ENCODE results near the gene ITGAV.
"Not testable (repeated sequence)": the region's sequence is repeated elsewhere in the genome, so short reads cannot be mapped to it uniquely, and the experiment has no call there.

Gene ITGAV

GRCh38 chr2:186589612-186590349, at the start of gene ITGAV:
Gene ITGAV (plus strand): TSS chr2:186590056. CDS start chr2:186590339, 283 bp downstream.
- peak; percentile 58 for DNase-seq (ENCODE audit: low read depth)

GRCh38 chr2:186540941-186541340, 48.9 kb upstream of the ITGAV start:
- no peak for DNase-seq (ENCODE audit: low read depth)

GRCh38 chr2:186542002-186542401, 47.9 kb upstream of the ITGAV start:
- no peak for DNase-seq (ENCODE audit: low read depth)

- DNase-seq (ENCODE audit: low read depth), result no peak
Measured at GRCh38 chr2:186543561-186544131, 46.2 kb upstream of the ITGAV start.

GRCh38 chr2:186544255-186544675, 45.6 kb upstream of the ITGAV start:
- peak; percentile 77 for DNase-seq (ENCODE audit: low read depth)

GRCh38 chr2:186546846-186547245, 43.0 kb upstream of the ITGAV start:
- peak; percentile 56 for DNase-seq (ENCODE audit: low read depth)

DNA sequence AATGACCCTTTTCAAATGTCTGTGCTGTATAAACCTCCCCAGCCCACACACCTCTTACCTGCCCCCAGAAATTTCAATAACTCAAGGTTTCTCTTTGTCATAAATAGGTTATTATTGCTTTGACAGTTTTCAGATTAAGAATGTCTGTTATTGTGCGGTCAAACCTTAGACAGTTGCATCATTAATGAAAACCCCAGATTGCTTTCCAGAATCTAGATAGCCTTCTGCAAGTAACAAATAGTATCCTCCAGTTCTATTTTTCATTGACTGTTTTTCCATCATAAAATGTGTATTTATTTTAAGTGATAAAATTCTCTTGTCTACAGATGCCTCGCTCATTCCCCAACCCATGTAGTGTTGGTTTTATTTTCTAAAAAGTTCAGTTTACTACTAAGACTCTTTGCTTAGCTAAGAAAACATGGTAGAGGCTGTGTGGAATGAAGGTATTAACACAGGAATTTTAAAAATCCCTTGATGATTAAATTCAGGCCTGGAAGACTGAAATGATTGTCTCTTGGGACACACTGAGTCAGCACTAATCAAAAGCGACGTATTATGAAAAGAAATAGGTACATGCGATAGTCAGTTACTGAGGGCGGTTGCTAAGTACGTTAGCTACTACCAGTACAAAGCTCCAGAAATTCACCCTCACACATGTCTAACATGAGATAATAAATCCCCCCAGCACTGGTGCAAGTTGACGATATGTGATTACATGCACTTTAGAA, 38.4 kb upstream of the ITGAV start:
- no peak for DNase-seq (ENCODE audit: low read depth)

- no peak for DNase-seq (ENCODE audit: low read depth)
Measured at GRCh38 chr2:186554429-186554828, 35.4 kb upstream of the ITGAV start.

DNA sequence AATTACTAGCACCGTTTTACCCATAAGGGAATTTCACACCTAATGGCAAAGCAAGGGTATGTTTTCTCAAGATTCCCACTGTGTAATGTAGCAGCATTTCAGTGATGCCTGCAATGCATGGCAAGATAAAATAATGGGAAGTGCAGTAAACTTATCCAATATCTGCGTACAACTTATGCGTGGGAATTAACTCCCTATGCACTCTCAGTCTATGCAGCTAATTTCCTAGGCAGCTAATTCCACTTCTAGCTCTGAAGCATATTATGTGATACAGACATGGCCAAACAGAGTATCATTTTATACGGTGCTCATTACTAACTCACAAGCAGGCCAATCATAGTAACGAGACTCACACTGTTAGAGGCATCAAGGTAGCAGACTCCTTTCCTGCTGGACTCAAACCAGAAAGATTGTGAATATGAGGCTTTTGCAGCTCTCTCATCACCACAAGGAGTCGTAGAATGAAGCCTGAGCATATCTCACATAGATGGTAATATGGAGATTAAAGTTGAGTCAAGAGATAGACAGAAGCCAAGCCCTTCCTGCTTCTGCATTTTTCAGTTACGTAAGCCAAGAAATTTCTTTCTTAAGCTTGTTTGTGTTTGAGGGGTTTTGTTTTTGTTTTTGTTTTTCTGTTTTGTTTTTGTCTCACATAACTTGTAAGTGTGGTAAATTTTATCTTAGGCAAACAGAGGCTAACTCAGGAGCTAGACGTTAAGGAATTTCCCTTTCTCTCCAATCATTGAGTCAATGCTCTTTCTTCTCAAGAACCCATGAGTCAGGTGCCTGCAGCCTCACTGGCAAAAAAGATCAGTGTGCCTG, 34.8 kb upstream of the ITGAV start:
- DNase-seq (ENCODE audit: low read depth), result no peak

DNA sequence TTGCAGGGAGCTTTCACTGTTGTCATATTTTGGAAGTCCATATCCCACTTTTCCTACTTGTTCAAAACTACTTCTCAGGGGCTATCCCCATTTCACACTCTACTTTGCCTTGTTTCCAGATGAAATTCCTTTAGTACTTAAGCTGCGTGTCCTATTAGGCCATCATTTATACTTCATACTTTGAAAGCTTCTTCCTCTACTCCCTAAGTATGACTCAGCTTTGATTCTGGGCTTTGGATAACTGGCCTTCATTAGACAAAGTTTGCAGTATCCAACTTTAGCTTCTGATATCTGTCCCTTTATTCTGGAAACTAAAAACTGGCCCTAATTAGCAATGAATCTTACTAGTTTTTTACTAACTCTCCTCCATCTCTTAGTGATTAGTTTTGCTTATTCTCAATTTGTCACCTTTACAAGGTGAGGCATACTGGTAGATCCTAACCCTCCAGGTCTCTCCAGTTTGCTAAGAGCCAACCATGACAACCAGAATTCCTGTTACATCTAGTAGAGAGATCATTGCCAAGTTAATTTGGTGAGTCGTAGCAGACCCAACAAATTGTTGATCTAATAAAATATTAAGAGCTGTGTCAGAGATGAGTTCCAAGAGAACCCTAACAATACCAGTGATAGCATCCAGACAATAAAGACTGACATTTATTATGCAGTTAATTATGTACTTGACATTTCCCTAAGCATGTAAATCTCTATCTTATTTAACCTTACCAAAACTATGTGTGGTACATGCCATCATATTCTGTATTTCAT, 31.2 kb upstream of the ITGAV start:
- DNase-seq (ENCODE audit: low read depth), result no peak

- DNase-seq (ENCODE audit: low read depth), result no peak
Measured at GRCh38 chr2:186559370-186559769, 30.5 kb upstream of the ITGAV start.

- no peak for DNase-seq (ENCODE audit: low read depth)
Measured at GRCh38 chr2:186559848-186560247, 30.0 kb upstream of the ITGAV start.

DNA sequence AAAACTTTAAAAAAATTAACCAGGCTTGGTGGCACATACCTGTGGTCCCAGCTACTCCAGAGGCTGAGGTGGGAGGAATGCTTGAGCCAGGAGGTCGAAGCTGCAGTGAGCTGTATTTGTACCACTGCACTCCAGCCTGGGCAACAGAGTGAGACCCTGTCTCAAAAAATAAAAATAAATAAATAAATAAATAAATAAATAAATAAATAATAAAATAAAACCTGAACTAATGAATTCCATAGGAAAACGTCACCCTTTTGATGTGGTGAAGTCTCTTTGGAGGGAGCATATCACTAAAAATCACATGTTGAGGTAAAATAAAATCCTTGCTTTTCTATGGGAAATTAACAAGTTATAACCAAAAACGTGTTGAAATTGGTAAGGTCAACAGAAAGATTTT, 29.6 kb upstream of the ITGAV start:
- no peak for DNase-seq (ENCODE audit: low read depth)

DNA sequence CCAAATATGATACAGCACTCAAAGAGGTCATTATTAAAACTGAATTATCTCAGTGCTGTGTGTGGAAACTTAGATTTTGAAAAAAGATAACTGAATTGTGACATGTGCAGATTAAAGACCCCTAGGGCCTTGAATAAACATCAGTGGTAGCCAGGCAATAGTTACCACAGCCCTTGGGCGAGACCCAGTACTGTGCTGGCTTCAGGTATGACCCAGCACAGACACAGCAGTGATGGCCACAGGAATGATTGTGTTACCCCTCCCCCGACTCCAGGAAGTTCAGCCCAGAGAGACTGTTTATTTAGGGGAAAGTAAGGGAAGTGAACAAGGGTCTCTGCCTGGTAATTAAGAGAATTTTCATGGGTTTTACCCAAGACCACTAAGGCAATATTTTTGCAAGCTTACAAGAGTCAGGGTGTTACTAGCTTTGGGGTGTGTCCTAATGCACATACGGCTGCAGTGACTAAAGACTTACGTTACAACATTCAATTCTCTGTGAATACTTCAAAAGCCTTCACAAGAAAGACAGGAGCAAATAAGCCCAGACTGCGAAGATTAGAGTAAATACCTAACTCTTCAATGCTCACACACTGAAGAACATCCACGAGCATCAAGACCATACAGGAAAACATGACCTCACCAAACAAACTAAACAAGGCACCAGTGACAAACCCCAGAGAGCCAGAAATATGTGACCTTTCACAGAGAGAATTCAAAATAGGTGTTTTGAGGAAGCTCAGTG, 28.2 kb upstream of the ITGAV start:
- DNase-seq (ENCODE audit: low read depth), result no peak

- no peak for DNase-seq (ENCODE audit: low read depth)
Measured at GRCh38 chr2:186562209-186562578, 27.7 kb upstream of the ITGAV start.

GRCh38 chr2:186568600-186568999, 21.3 kb upstream of the ITGAV start:
- not testable (repeated sequence) for DNase-seq (ENCODE audit: low read depth)

DNA sequence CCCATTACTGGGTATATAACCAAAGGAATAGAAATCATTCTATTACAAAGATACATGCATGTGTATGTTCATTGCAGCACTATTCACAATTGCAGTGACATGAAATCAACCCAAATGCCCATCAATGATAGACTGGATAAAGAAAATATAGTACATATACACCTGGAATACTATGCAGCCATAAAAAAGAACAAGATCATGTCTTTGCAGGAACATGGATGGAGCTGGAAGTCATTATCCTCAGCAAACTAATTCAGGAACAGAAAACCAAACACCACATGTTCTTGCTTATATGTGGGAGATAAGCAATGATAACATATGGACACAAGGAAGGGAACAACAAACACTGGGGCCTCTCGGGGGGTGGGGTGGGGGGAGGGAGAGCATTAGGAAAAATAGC, 20.7 kb upstream of the ITGAV start:
- not testable (repeated sequence) for DNase-seq (ENCODE audit: low read depth)

- no peak for DNase-seq (ENCODE audit: low read depth)
Measured at GRCh38 chr2:186569897-186570296, 20.0 kb upstream of the ITGAV start.

- DNase-seq (ENCODE audit: low read depth), result no peak
Measured at GRCh38 chr2:186570604-186571003, 19.3 kb upstream of the ITGAV start.

DNA sequence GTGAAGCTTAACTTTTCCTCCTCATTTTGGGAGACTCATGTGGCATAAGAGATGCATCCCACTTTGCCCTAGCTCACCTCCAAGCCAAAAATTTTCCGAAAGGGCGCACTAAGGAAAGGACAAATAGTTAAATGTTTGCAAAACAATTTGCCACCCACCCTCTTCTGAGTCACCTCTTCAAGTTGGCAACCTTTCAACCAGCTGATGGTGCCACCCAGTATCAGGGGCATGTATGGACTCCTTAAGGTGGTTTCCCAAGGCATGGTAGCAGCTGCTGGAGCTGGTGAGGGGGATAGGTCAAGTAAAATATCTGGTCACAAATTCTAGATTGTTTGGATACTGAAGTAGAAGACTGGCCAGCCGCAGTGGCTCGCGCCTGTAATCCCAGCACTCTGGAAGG, 17.2 kb upstream of the ITGAV start:
- DNase-seq (ENCODE audit: low read depth), result no peak

GRCh38 chr2:186573531-186573930, 16.3 kb upstream of the ITGAV start:
- DNase-seq (ENCODE audit: low read depth), result no peak
